B cell (primary cell): ENCODE results near the gene TECPR2. TPM values are rescaled to one million over a fixed set of nuclear protein-coding genes. Genes with fewer than 3 reads are reported as not detected.

Experiments
- ATAC-seq: fragments of 200-7000 bp; cut with Tn5 transposase; one replicate; pipeline ENCODE4 v1.10.0; 2021; ENCODE audit warnings: low read depth, mild to moderate bottlenecking, moderate number of reproducible peaks, moderate library complexity
- CTCF ChIA-PET: fragments of 350-600 bp; sonication (Branson Sonifier 250); formaldehyde crosslinking; loops from one replicate; lab custom pipeline; 2021; ENCODE audit warnings: antibody characterized with exemption, inconsistent platforms; lab: Charles Lee
- POLR2A ChIA-PET: fragments of 350-600 bp; sonication (Branson Sonifier 250); formaldehyde crosslinking; loops from one replicate; lab custom pipeline; 2021; ENCODE audit warnings: antibody characterized with exemption; lab: Charles Lee
- DNase-seq: peaks from one replicate; pipeline ENCODE4 v3.0.0; 2013
- H2AFZ ChIP-seq: 2 replicates; pipeline ENCODE4 v1.6.1; 2012; ENCODE audit warnings: mild to moderate bottlenecking, low read depth, low read length; ENCODE audit not compliant: insufficient read depth, poor library complexity, severe bottlenecking
- H3K27ac ChIP-seq, 2 donors: 1 replicate in 1 of 2; 2 replicates in 1 of 2; pipeline ENCODE4 v1.5.1; 2012 to 2013; ENCODE audit warnings: low read length in 2 of 2, mild to moderate bottlenecking in 2 of 2, moderate library complexity in 1 of 2
- H3K27me3 ChIP-seq, 4 experiments: fragments of 200-600 bp in 1 of 4; sonication (generic) in 1 of 4; replicated peaks in 1 of 4; 1 replicate in 2 of 4; 2 replicates in 2 of 4; pipeline versions ENCODE4 v1.6.1 to v1.7.0; 2013 to 2016; ENCODE audit warnings: low read length in 3 of 4, mild to moderate bottlenecking in 2 of 4, mixed read lengths in 1 of 4, moderate library complexity in 1 of 4; ENCODE audit not compliant: insufficient read depth in 4 of 4, control insufficient read depth in 3 of 4; ENCODE audit errors: control extremely low read depth in 1 of 4
- H3K36me3 ChIP-seq, 2 experiments: replicated peaks in 1 of 2; 1 replicate in 1 of 2; 2 replicates in 1 of 2; pipeline versions ENCODE4 v1.6.1 to v1.7.1; 2013; ENCODE audit warnings: low read length in 1 of 2; ENCODE audit not compliant: insufficient read depth in 2 of 2, control insufficient read depth in 1 of 2; ENCODE audit errors: control extremely low read depth in 1 of 2, extremely low read depth in 1 of 2
- H3K4me1 ChIP-seq, 2 donors: fragments of 200-600 bp in 1 of 2; sonication (generic) in 1 of 2; 1 replicate in 1 of 2; 2 replicates in 1 of 2; pipeline versions ENCODE4 v1.5.1 to v1.6.1; 2013 to 2017; ENCODE audit warnings: low read length in 2 of 2; ENCODE audit not compliant: control insufficient read depth in 2 of 2, insufficient read depth in 2 of 2
- H3K4me2 ChIP-seq: replicated peaks from 2 replicates; pipeline ENCODE3; 2012; ENCODE audit warnings: mild to moderate bottlenecking, low read depth, low read length; ENCODE audit not compliant: poor library complexity, severe bottlenecking
- H3K4me3 ChIP-seq, 5 experiments: fragments of 200-600 bp in 1 of 5; sonication (generic) in 1 of 5; 1 replicate in 3 of 5; 2 replicates in 2 of 5; pipeline versions ENCODE4 v1.5.1 to v1.7.0; 2011 to 2016; ENCODE audit warnings: low read length in 4 of 5, mild to moderate bottlenecking in 4 of 5, low read depth in 2 of 5, control low read depth in 1 of 5, moderate library complexity in 1 of 5; ENCODE audit not compliant: insufficient read depth in 1 of 5; ENCODE audit errors: control extremely low read depth in 1 of 5, extremely low read depth in 1 of 5
- H3K79me2 ChIP-seq: fragments of 200-600 bp; sonication (generic); one replicate; pipeline ENCODE4 v1.6.0; 2016; ENCODE audit warnings: low read length; ENCODE audit not compliant: control insufficient read depth, insufficient read depth
- H3K9ac ChIP-seq: fragments of 200-600 bp; sonication (generic); 2 replicates; pipeline ENCODE4 v1.6.1; 2017; ENCODE audit warnings: mild to moderate bottlenecking, low read length, moderate library complexity
- H3K9me3 ChIP-seq, 3 donors: one replicate each; pipeline versions ENCODE4 v1.6.1 to v1.7.1; 2013; ENCODE audit warnings: low read length in 2 of 3; ENCODE audit not compliant: control insufficient read depth in 2 of 3, insufficient read depth in 1 of 3; ENCODE audit errors: control extremely low read depth in 1 of 3
- H4K20me1 ChIP-seq: 2 replicates; pipeline ENCODE4 v1.6.0; 2012; ENCODE audit warnings: mild to moderate bottlenecking, low read length; ENCODE audit not compliant: insufficient read depth, control insufficient read depth, poor library complexity, severe bottlenecking
- H3K27ac Mint-ChIP-seq: one replicate; pipeline ENCODE4 v1.8.0; 2021; ENCODE audit warnings: mixed read lengths
- H3K27me3 Mint-ChIP-seq: one replicate; pipeline ENCODE4 v1.8.0; 2021; ENCODE audit warnings: mixed read lengths
- H3K4me1 Mint-ChIP-seq: one replicate; pipeline ENCODE4 v1.8.0; 2021; ENCODE audit warnings: mixed read lengths
- H3K4me3 Mint-ChIP-seq: one replicate; pipeline ENCODE4 v1.8.0; 2021; ENCODE audit warnings: mixed read lengths
- H3K9me3 Mint-ChIP-seq: one replicate; pipeline ENCODE4 v1.8.0; 2022; ENCODE audit warnings: mixed read lengths; ENCODE audit not compliant: insufficient read depth
- EZH2 ChIP-seq: IDR thresholded peaks from 2 replicates; pipeline ENCODE4 v1.6.1; 2012; ENCODE audit warnings: borderline replicate concordance, low read depth, mild to moderate bottlenecking, moderate library complexity, low read length; ENCODE audit not compliant: insufficient read depth, poor library complexity, severe bottlenecking
- WGBS: methylation state at CpG from one replicate; pipeline ENCODE4 v1.1.5; 2013; ENCODE audit warnings: missing lambda C conversion rate; ENCODE audit not compliant: insufficient coverage; 5-methylcytosine and 5-hydroxymethylcytosine counted together
- intact Hi-C: fragments of 100-400 bp; cut with micrococcal nuclease; formaldehyde crosslinking; loops from one replicate; pipeline ENCODE4 v1.10.0; 2022
- polyA plus RNA-seq: library from polyadenylated mRNA; depleted of rRNA; stranded (reverse); fragments of >200 nt; gene quantifications from 2 replicates; pipeline ENCODE4 v1.2.3, GENCODE V29; 2012
- total RNA-seq, 2 donors: library from RNA; stranded (reverse); fragments of 120-200 nt in 1 of 2; gene quantifications; 1 replicate in 1 of 2; 2 replicates in 1 of 2; pipeline versions ENCODE4 v1.2.3 to v1.2.4, GENCODE V29; 2013 to 2022
- TF ChIP-seq, protein P1 (sequence below): fragments of 200-600 bp; IDR thresholded peaks from one replicate; pipeline ENCODE4 v1.8.0; 2022; ENCODE audit warnings: antibody characterized with exemption, mild to moderate bottlenecking

The TECPR2 gene
- total and polyA plus RNA-seq, 2 donors (not counting 1 experiment from before 2014, with no cell fraction given) = 4.7 to 10.8 TPM

DNA sequence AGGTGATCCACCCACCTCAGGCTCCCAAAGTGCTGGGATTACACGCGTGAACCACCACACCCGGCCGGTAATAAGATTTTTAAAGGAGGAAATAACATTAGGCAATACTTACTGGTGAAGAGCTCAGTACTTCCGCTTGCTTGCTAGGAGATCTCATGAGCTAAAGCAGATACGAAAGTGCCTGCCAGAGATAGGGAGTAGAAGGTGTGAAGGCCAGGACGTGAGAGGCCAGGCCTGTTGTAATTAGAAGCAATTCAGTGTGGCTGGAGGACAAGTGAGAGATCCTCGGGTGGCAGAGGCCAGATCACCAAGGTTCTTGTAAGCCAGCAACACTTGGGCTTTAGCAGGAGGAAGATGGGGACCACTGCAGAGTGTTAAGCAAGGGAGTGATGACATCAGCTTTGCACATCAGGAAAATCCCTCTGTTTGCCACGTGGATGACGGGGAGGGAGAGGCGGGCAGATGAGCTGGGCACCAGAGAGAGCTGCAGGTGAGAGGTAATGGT lies 7.6 kb downstream of the TECPR2 start:
- H3K27me3 Mint-ChIP-seq = no peaks in the 10 kb centered on the region
- no peaks in the 10 kb centered on the region for H3K36me3 ChIP-seq
- H3K4me1 ChIP-seq = peaks cover 0 to 12% of the 10 kb centered on the region in 2 donors
- POLR2A ChIA-PET = no interaction called here
- ATAC-seq = no peak
- H4K20me1 ChIP-seq = no peaks in the 10 kb centered on the region
- peak; percentile 25 for DNase-seq
- intact Hi-C loops = no loop called here
- H3K9ac ChIP-seq = no peak overlapping the region
- no peak for TF ChIP-seq EZH2
- TF ChIP-seq, protein P1, sequence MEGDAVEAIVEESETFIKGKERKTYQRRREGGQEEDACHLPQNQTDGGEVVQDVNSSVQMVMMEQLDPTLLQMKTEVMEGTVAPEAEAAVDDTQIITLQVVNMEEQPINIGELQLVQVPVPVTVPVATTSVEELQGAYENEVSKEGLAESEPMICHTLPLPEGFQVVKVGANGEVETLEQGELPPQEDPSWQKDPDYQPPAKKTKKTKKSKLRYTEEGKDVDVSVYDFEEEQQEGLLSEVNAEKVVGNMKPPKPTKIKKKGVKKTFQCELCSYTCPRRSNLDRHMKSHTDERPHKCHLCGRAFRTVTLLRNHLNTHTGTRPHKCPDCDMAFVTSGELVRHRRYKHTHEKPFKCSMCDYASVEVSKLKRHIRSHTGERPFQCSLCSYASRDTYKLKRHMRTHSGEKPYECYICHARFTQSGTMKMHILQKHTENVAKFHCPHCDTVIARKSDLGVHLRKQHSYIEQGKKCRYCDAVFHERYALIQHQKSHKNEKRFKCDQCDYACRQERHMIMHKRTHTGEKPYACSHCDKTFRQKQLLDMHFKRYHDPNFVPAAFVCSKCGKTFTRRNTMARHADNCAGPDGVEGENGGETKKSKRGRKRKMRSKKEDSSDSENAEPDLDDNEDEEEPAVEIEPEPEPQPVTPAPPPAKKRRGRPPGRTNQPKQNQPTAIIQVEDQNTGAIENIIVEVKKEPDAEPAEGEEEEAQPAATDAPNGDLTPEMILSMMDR = no peak
- H3K79me2 ChIP-seq = peaks cover 4% of the 10 kb centered on the region
- H3K4me2 ChIP-seq = no peak overlapping the region
- no peaks in the 10 kb centered on the region for H3K9me3 ChIP-seq
- WGBS = 87% methylated on average over 11 of the region's 11 CpGs
- peak overlapping the region in 1 of 5 experiments; percentile 42 for H3K4me3 ChIP-seq
- no peak overlapping the region for H3K4me3 Mint-ChIP-seq
- H3K27me3 ChIP-seq = no peaks in the 10 kb centered on the region
- H3K9me3 Mint-ChIP-seq = no peaks in the 10 kb centered on the region
- H3K4me1 Mint-ChIP-seq = peaks cover 11% of the 10 kb centered on the region
- no peak overlapping the region for H2AFZ ChIP-seq
- no peak overlapping the region for H3K27ac ChIP-seq
- CTCF ChIA-PET = interaction anchor here (0.9 kb wide), 1 partner anchor 154 kb away, joined by 3 read pairs; no protein-coding TSS in a partner anchor
- no peak overlapping the region for H3K27ac Mint-ChIP-seq

- Histone ChIP-seq H3K4me1 (peaks cover 0 to 12% of the 10 kb centered on the region in 2 donors), H3K4me3 (peak overlapping the region in 1 of 5 experiments; percentile 42), H4K20me1 (no peaks in the 10 kb centered on the region), H2AFZ (no peak overlapping the region), H3K9ac (no peak overlapping the region), H3K4me2 (no peak overlapping the region), H3K27ac (no peak overlapping the region), H3K9me3 (no peaks in the 10 kb centered on the region), H3K79me2 (peaks cover 4% of the 10 kb centered on the region), H3K27me3 (no peaks in the 10 kb centered on the region), H3K36me3 (no peaks in the 10 kb centered on the region)
- Mint-ChIP-seq H3K27ac (no peak overlapping the region), H3K27me3 (no peaks in the 10 kb centered on the region), H3K4me3 (no peak overlapping the region), H3K9me3 (no peaks in the 10 kb centered on the region), H3K4me1 (peaks cover 11% of the 10 kb centered on the region)
- no peak for TF ChIP-seq EZH2
- TF ChIP-seq, protein P1 = no peak
- ATAC-seq (no peak), DNase-seq (no peak)
- intact Hi-C loops = no loop called here
- 93% methylated on average over 2 of the region's 4 CpGs for WGBS
- ChIA-PET CTCF (interaction anchor here (0.9 kb wide), 1 partner anchor 153 kb away, joined by 3 read pairs; no protein-coding TSS in a partner anchor), POLR2A (no interaction called here)
These were observed 8.6 kb downstream of the TECPR2 start for GRCh38 chr14:102371361-102371760.
